Stimulated activated naive B cell treated with anti-CD40 and anti-IgM and Interleukin-4, amounts not matched to agents 10 μg/mL and 1 μg/mL and 100 μg/mL, for 72 hours (primary cell): ENCODE measurements around the gene CCDC136.

Experiments
- ATAC-seq, 2 donors: fragments of 150-1000 bp; cut with Tn5 transposase; replicated peaks; 2 replicates each; pipeline ENCODE4 v1.10.0; 2021; ENCODE audit warnings: moderate library complexity in 1 of 2
- DNase-seq: peaks from one replicate; pipeline ENCODE4 v3.0.0; 2021
- H3K27ac Mint-ChIP-seq: one replicate; pipeline ENCODE4 v1.8.0; 2022; ENCODE audit warnings: mild to moderate bottlenecking, mixed read lengths
- H3K27me3 Mint-ChIP-seq, 2 donors: one replicate each; pipeline ENCODE4 v1.8.0; 2022; ENCODE audit warnings: mixed read lengths in 2 of 2
- H3K36me3 Mint-ChIP-seq, 2 donors: one replicate each; pipeline ENCODE4 v1.8.0; 2022; ENCODE audit warnings: mixed read lengths in 2 of 2, mild to moderate bottlenecking in 1 of 2
- H3K4me1 Mint-ChIP-seq, 2 donors: one replicate each; pipeline ENCODE4 v1.8.0; 2022; ENCODE audit warnings: mixed read lengths in 2 of 2, mild to moderate bottlenecking in 1 of 2
- H3K4me3 Mint-ChIP-seq, 2 donors: one replicate each; pipeline ENCODE4 v1.8.0; 2022; ENCODE audit warnings: mild to moderate bottlenecking in 2 of 2, mixed read lengths in 2 of 2, moderate library complexity in 1 of 2
- H3K9me3 Mint-ChIP-seq, 2 donors: one replicate each; pipeline ENCODE4 v1.8.0; 2022; ENCODE audit warnings: mixed read lengths in 2 of 2, mild to moderate bottlenecking in 1 of 2

CCDC136 gene

GRCh38 chr7:128871050-128871449 lies 79.3 kb downstream of the CCDC136 start:
- no peak for ATAC-seq
- H3K27ac Mint-ChIP-seq: peak overlapping the region; percentile 71
- peak overlapping the region in 1 of 2 donors; percentile 39 for H3K4me3 Mint-ChIP-seq
- H3K36me3 Mint-ChIP-seq: peaks cover 19 to 23% of the 10 kb centered on the region in 2 donors
- DNase-seq: no peak
- H3K4me1 Mint-ChIP-seq: peaks cover 22 to 39% of the 10 kb centered on the region in 2 donors
- H3K9me3 Mint-ChIP-seq: no peaks in the 10 kb centered on the region
- peaks cover 10 to 19% of the 10 kb centered on the region in 2 donors for H3K27me3 Mint-ChIP-seq
